Measurements from ENCODE around the gene PRELP. TPM values are rescaled to one million over a fixed set of nuclear protein-coding genes. Genes with fewer than 3 reads are reported as not detected.

PRELP gene
- total and polyA plus RNA-seq, 2 donors (not counting 3 experiments of a cell fraction or from before 2014, with no cell fraction given) = 0.01 TPM; not detected in 1

GRCh38 chr1:203537806-203538464, 62.3 kb downstream of the PRELP start:
- intact Hi-C loops (cut with micrococcal nuclease) = no loop called here
- FAIRE-seq (no peak), DNase-seq (ENCODE audit: low read depth, low spot score) (no peak)

GRCh38 chr1:203538726-203539125, 63.1 kb downstream of the PRELP start:
- no peak overlapping the region for H3K9ac ChIP-seq (replicated peaks; ENCODE audit: extremely low read depth, insufficient read depth, low read length)
- no peak overlapping the region for H2AFZ ChIP-seq (ENCODE audit: low read depth, low read length)
- intact Hi-C loops (cut with micrococcal nuclease) (no loop called here), dilution Hi-C loops (cut with MboI; ENCODE audit: extremely low pct_ligation_motif_present, low sequenced_read_pairs) (no loop called here)
- no TSS peak for BruUV-seq (replicated peaks)
- ChIA-PET CTCF (interaction anchor here (2.1 kb wide), 1 partner anchor 11 kb away, joined by 6 read pairs; no protein-coding TSS in a partner anchor), POLR2A (interaction anchor here (0.7 kb wide), 1 partner anchor 25 kb away, joined by 4 read pairs; no protein-coding TSS in a partner anchor)
- H3K4me3 ChIP-seq (replicated peaks in 1 of 3; ENCODE audit: insufficient read depth in 1 of 3, low read depth in 1 of 3, low read length in 3 of 3) = no peak overlapping the region
- no peak for TF ChIP-seq EZH2 (IDR thresholded peaks at IDR 0.05; ENCODE audit: borderline replicate concordance, low read depth, low read length, severe bottlenecking)
- TF ChIP-seq GATA2 (IDR thresholded peaks at IDR 0.05; ENCODE audit: insufficient read depth, insufficient read length, low read depth, low read length) = no peak
- TF ChIP-seq POLR2AphosphoS5 (IDR thresholded peaks at IDR 0.05; ENCODE audit: insufficient read depth, low read depth, low read length) = no peak
- TF ChIP-seq POLR2A (IDR thresholded peaks at IDR 0.05; ENCODE audit: low read depth, low read length) = no peak
- TF ChIP-seq MYC (IDR thresholded peaks at IDR 0.05; ENCODE audit: low read depth, low read length) = no peak
- TF ChIP-seq MAX (IDR thresholded peaks at IDR 0.05; ENCODE audit: insufficient read depth, insufficient read length) = no peak
- TF ChIP-seq JUN (IDR thresholded peaks at IDR 0.05; ENCODE audit: borderline replicate concordance, insufficient read depth, insufficient read length, low read depth) = no peak
- TF ChIP-seq, protein P1, sequence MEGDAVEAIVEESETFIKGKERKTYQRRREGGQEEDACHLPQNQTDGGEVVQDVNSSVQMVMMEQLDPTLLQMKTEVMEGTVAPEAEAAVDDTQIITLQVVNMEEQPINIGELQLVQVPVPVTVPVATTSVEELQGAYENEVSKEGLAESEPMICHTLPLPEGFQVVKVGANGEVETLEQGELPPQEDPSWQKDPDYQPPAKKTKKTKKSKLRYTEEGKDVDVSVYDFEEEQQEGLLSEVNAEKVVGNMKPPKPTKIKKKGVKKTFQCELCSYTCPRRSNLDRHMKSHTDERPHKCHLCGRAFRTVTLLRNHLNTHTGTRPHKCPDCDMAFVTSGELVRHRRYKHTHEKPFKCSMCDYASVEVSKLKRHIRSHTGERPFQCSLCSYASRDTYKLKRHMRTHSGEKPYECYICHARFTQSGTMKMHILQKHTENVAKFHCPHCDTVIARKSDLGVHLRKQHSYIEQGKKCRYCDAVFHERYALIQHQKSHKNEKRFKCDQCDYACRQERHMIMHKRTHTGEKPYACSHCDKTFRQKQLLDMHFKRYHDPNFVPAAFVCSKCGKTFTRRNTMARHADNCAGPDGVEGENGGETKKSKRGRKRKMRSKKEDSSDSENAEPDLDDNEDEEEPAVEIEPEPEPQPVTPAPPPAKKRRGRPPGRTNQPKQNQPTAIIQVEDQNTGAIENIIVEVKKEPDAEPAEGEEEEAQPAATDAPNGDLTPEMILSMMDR (IDR thresholded peaks at IDR 0.05; ENCODE audit: extremely low read depth in 1 of 2, insufficient read depth in 1 of 2, low read depth in 1 of 2, low read length in 2 of 2) = no peak
- no peak for TF ChIP-seq FOS (IDR thresholded peaks at IDR 0.05; ENCODE audit: borderline replicate concordance, insufficient read depth, low read length)
- no peak for DNase-seq (ENCODE audit: low read depth, low spot score)
- no peak for FAIRE-seq
- H3K4me1 ChIP-seq (ENCODE audit: control insufficient read depth, extremely low read depth, insufficient read depth, low read length) = no peaks in the 10 kb centered on the region
- no peaks in the 10 kb centered on the region for H4K20me1 ChIP-seq (replicated peaks; ENCODE audit: control insufficient read depth, extremely low read depth, insufficient read depth, low read length)
- no peaks in the 10 kb centered on the region for H3K79me2 ChIP-seq (ENCODE audit: control insufficient read depth, insufficient read depth, low read length)
- no peak overlapping the region for H3K4me2 ChIP-seq (ENCODE audit: insufficient read depth, low read length)
- no peaks in the 10 kb centered on the region for H3K36me3 ChIP-seq (ENCODE audit: control insufficient read depth in 2 of 2, extremely low read depth in 1 of 2, insufficient read depth in 2 of 2, low read length in 2 of 2)
- H3K9me3 ChIP-seq (replicated peaks; ENCODE audit: control insufficient read depth, insufficient read depth, low read length) = no peaks in the 10 kb centered on the region
- H3K27ac ChIP-seq (ENCODE audit: insufficient read depth, low read depth, low read length) = no peak overlapping the region
- no peaks in the 10 kb centered on the region for H3K9me1 ChIP-seq (replicated peaks; ENCODE audit: control insufficient read depth, extremely low read depth, insufficient read depth, low read length)
- H3K27me3 ChIP-seq (ENCODE audit: control insufficient read depth in 2 of 2, insufficient read depth in 2 of 2, low read length in 2 of 2) = peaks cover 0 to 13% of the 10 kb centered on the region in 2 experiments

More at GRCh38 chr1:203537806-203538464, 62.3 kb downstream of the PRELP start:
- dilution Hi-C loops (cut with MboI; ENCODE audit: extremely low pct_ligation_motif_present, low sequenced_read_pairs) = no loop called here
- Histone ChIP-seq H3K9me1 (replicated peaks; ENCODE audit: control insufficient read depth, extremely low read depth, insufficient read depth, low read length) (no peaks in the 10 kb centered on the region), H2AFZ (ENCODE audit: low read depth, low read length) (no peak overlapping the region), H3K4me1 (ENCODE audit: control insufficient read depth, extremely low read depth, insufficient read depth, low read length) (no peaks in the 10 kb centered on the region), H3K79me2 (ENCODE audit: control insufficient read depth, insufficient read depth, low read length) (no peaks in the 10 kb centered on the region), H3K4me3 (replicated peaks in 1 of 3; ENCODE audit: insufficient read depth in 1 of 3, low read depth in 1 of 3, low read length in 3 of 3) (no peak overlapping the region), H3K36me3 (ENCODE audit: control insufficient read depth in 2 of 2, extremely low read depth in 1 of 2, insufficient read depth in 2 of 2, low read length in 2 of 2) (no peaks in the 10 kb centered on the region), H4K20me1 (replicated peaks; ENCODE audit: control insufficient read depth, extremely low read depth, insufficient read depth, low read length) (no peaks in the 10 kb centered on the region), H3K27ac (ENCODE audit: insufficient read depth, low read depth, low read length) (no peak overlapping the region), H3K27me3 (ENCODE audit: control insufficient read depth in 2 of 2, insufficient read depth in 2 of 2, low read length in 2 of 2) (peaks cover 0 to 13% of the 10 kb centered on the region in 2 experiments), H3K9me3 (replicated peaks; ENCODE audit: control insufficient read depth, insufficient read depth, low read length) (no peaks in the 10 kb centered on the region), H3K9ac (replicated peaks; ENCODE audit: extremely low read depth, insufficient read depth, low read length) (no peak overlapping the region), H3K4me2 (ENCODE audit: insufficient read depth, low read length) (no peak overlapping the region)
- ChIA-PET POLR2A (no interaction called here), CTCF (interaction anchor here (1.3 to 2.1 kb wide), 2 partner anchors 10 to 30 kb away, joined by 4 to 6 read pairs; no protein-coding TSS in a partner anchor)
- no TSS peak for BruUV-seq (replicated peaks)
- TF ChIP-seq FOS (IDR thresholded peaks at IDR 0.05; ENCODE audit: borderline replicate concordance, insufficient read depth, low read length) = no peak
- no peak for TF ChIP-seq JUN (IDR thresholded peaks at IDR 0.05; ENCODE audit: borderline replicate concordance, insufficient read depth, insufficient read length, low read depth)
- no peak for TF ChIP-seq MYC (IDR thresholded peaks at IDR 0.05; ENCODE audit: low read depth, low read length)

Measured in endothelial cell of umbilical vein (primary cell).